Stomach (tissue), 9 donors: ENCODE data around the gene NCMAP. TPM values are rescaled to one million over a fixed set of nuclear protein-coding genes. Genes with fewer than 3 reads are reported as not detected.
A peak's percentile ranks its signal among the peaks of the same experiment; 100 is the strongest.

Experiments used
- DNase-seq, 2 donors: peaks; one replicate each; pipeline versions ENCODE4 v3.0.0 to v3.0.0-alpha.2; 2013 to 2019
- H3K27ac ChIP-seq, 5 donors: fragments of 200-600 bp in 4 of 5; sonication (generic) in 4 of 5; one replicate each; pipeline ENCODE4 v1.5.1; 2013 to 2019; ENCODE audit warnings: mild to moderate bottlenecking in 1 of 5, moderate library complexity in 1 of 5
- H3K27me3 ChIP-seq, 3 donors: fragments of 200-600 bp; sonication (generic); one replicate each; pipeline ENCODE4 v1.5.1; 2017 to 2019; ENCODE audit warnings: mixed run types in 1 of 3
- H3K36me3 ChIP-seq, 4 donors: fragments of 200-600 bp; sonication (generic); 1 replicate in 3 of 4; 2 replicates in 1 of 4; pipeline ENCODE4 v1.5.1; 2016 to 2019
- H3K4me1 ChIP-seq, 4 donors: fragments of 200-600 bp; sonication (generic); one replicate each; pipeline ENCODE4 v1.5.1; 2016 to 2019
- H3K4me3 ChIP-seq, 4 donors: fragments of 200-600 bp; sonication (generic) in 3 of 4; one replicate each; pipeline ENCODE4 v1.5.1; 2016 to 2019; ENCODE audit warnings: mild to moderate bottlenecking in 1 of 4
- H3K9me3 ChIP-seq, 4 donors: fragments of 200-600 bp; sonication (generic); one replicate each; pipeline ENCODE4 v1.5.1; 2016 to 2019
- CTCF ChIP-seq, 7 experiments: fragments of 450-650 bp in 4 of 7; fragments of 200-600 bp in 3 of 7; sonication (generic) in 3 of 7; IDR thresholded peaks; one replicate each; pipeline ENCODE4 v1.5.1; 2016 to 2019; ENCODE audit warnings: antibody characterized with exemption in 7 of 7, control low read depth in 2 of 7, mild to moderate bottlenecking in 1 of 7
- EP300 ChIP-seq: sonication (generic); formaldehyde crosslinking; IDR thresholded peaks from one replicate; pipeline ENCODE4 v1.6.1; 2017; ENCODE audit warnings: antibody characterized with exemption
- POLR2A ChIP-seq, 4 donors: fragments of 450-650 bp; IDR thresholded peaks; one replicate each; pipeline ENCODE4 v1.6.1; 2016; ENCODE audit warnings: antibody characterized with exemption in 4 of 4, control low read depth in 2 of 4, mild to moderate bottlenecking in 1 of 4, moderate library complexity in 1 of 4
- POLR2AphosphoS5 ChIP-seq, 3 donors: sonication (generic); formaldehyde crosslinking; IDR thresholded peaks; one replicate each; pipeline ENCODE4 v1.6.1; 2016; ENCODE audit warnings: antibody characterized with exemption in 3 of 3
- WGBS, 5 donors: extraction: QIAGEN DNeasy Blood & Tissue Kit in 3 of 5; methylation state at CpG; one replicate each; pipeline versions ENCODE4 v1.1.5 to v1.1.7; 2013 to 2018; 5-methylcytosine and 5-hydroxymethylcytosine counted together
- intact Hi-C: fragments of 100-400 bp; cut with DNase I; formaldehyde crosslinking; loops from one replicate; pipeline ENCODE4 v1.15.1; 2023; ENCODE audit warnings: low total_unique reads
- polyA plus RNA-seq, 3 donors: library from polyadenylated mRNA; stranded (reverse); fragments of 200-250 nt; gene quantifications; one replicate each; pipeline ENCODE4 v1.2.3, GENCODE V29; 2013
- total RNA-seq, 5 donors: library from RNA; depleted of rRNA; stranded (reverse); fragments of >200 nt; gene quantifications; one replicate each; pipeline versions ENCODE4 v1.1.0 to v1.2.3, GENCODE V29; 2014 to 2016
- donor health status: healthy with polysubstance abuse.
- donor health status: Bipolar disorder and iron deficiency.
- donor health status: healthy.

NCMAP gene
- total and polyA plus RNA-seq, 8 donors = 0.29 to 9.3 (median 4.1) TPM

- intact Hi-C loops = no loop called here
- Histone ChIP-seq H3K4me1 (peaks cover 10 to 42% (median 15%) of the 10 kb centered on the region in 4 donors), H3K36me3 (peaks cover 0 to 16% (median 11%) of the 10 kb centered on the region in 4 donors), H3K9me3 (no peaks in the 10 kb centered on the region), H3K27ac (peak overlapping the region in 2 of 5 donors; percentile 63 to 79), H3K27me3 (no peaks in the 10 kb centered on the region), H3K4me3 (no peak overlapping the region)
- DNase-seq = no peak
- WGBS, 5 donors = 58 to 75% (median 69%) methylated on average over 15 of the region's 15 CpGs
- TF ChIP-seq CTCF (IDR thresholded peaks at IDR 0.05) = no peak
- TF ChIP-seq POLR2A (IDR thresholded peaks at IDR 0.05) = no peak
- no peak for TF ChIP-seq POLR2AphosphoS5 (IDR thresholded peaks at IDR 0.05)
Measured at GRCh38 chr1:24540051-24540905, 15.6 kb upstream of the NCMAP start.

GRCh38 chr1:24540906-24541710, 14.8 kb upstream of the NCMAP start:
- H3K36me3 ChIP-seq = peaks cover 0 to 7% (median 3%) of the 10 kb centered on the region in 4 donors
- no peak overlapping the region for H3K4me3 ChIP-seq
- TF ChIP-seq POLR2AphosphoS5 (IDR thresholded peaks at IDR 0.05) (peak in 1 of 3 donors; percentile 68), EP300 (no peak)
- 19 to 30% (median 23%) methylated on average over 7 of the region's 7 CpGs for WGBS, 5 donors
- no peaks in the 10 kb centered on the region for H3K27me3 ChIP-seq
- H3K9me3 ChIP-seq = no peaks in the 10 kb centered on the region
- peak overlapping the region; percentile 24 to 79 (median 62) for H3K27ac ChIP-seq
- peak; percentile 60 to 89 for DNase-seq
- intact Hi-C loops = no loop called here
- H3K4me1 ChIP-seq = peaks cover 10 to 35% (median 15%) of the 10 kb centered on the region in 4 donors

GRCh38 chr1:24541711-24542346, 14.1 kb upstream of the NCMAP start:
- Histone ChIP-seq H3K9me3 (no peaks in the 10 kb centered on the region), H3K27ac (peak overlapping the region in 4 of 5 donors; percentile 24 to 79 (median 56)), H3K27me3 (no peaks in the 10 kb centered on the region), H3K4me1 (peaks cover 10 to 30% (median 15%) of the 10 kb centered on the region in 4 donors), H3K4me3 (no peak overlapping the region), H3K36me3 (peaks cover 0 to under 1% (median 0%) of the 10 kb centered on the region in 4 donors)
- WGBS, 5 donors = 60 to 68% (median 65%) methylated on average over 8 of the region's 8 CpGs
- intact Hi-C loops = no loop called here
- TF ChIP-seq CTCF (IDR thresholded peaks at IDR 0.05) (peak in 3 of 7 experiments; percentile 37 to 51 (median 43)), POLR2A (IDR thresholded peaks at IDR 0.05) (no peak)
- DNase-seq = peak in 1 of 2 donors; percentile 29

- TF ChIP-seq EP300 (no peak), CTCF (IDR thresholded peaks at IDR 0.05) (no peak), POLR2A (IDR thresholded peaks at IDR 0.05) (no peak), POLR2AphosphoS5 (IDR thresholded peaks at IDR 0.05) (no peak)
- intact Hi-C loops = no loop called here
Measured at GRCh38 chr1:24544239-24544638, 11.6 kb upstream of the NCMAP start.

More at GRCh38 chr1:24544239-24544638, 11.6 kb upstream of the NCMAP start:
- Histone ChIP-seq H3K27ac (no peak overlapping the region), H3K27me3 (no peaks in the 10 kb centered on the region), H3K9me3 (no peaks in the 10 kb centered on the region), H3K36me3 (no peaks in the 10 kb centered on the region), H3K4me3 (no peak overlapping the region), H3K4me1 (peaks cover 10 to 30% (median 15%) of the 10 kb centered on the region in 4 donors)
- DNase-seq = no peak
